Pancreas (tissue), 10 donors: ENCODE measurements around the gene PRSS2. TPM values are rescaled to one million over a fixed set of nuclear protein-coding genes. Genes with fewer than 3 reads are reported as not detected.
A peak's percentile ranks its signal among the peaks of the same experiment; 100 is the strongest.

Experiments used
- ATAC-seq, 4 donors: fragments of 200-7000 bp; cut with Tn5 transposase; one replicate each; pipeline versions ENCODE4 v1.8.0 to v1.9.1; 2020; ENCODE audit warnings: mild to moderate bottlenecking in 4 of 4, moderate library complexity in 4 of 4
- DNase-seq, 6 donors: peaks; one replicate each; pipeline ENCODE4 v3.0.0-alpha.2; 2020
- FAIRE-seq: peaks from 2 replicates; lab custom pipeline; 2012; peaks lifted over from hg19 to GRCh38; lab: Jason Lieb, UNC
- H3K27ac ChIP-seq, 4 donors: fragments of 200-600 bp; sonication (generic); 1 replicate in 3 of 4; 2 replicates in 1 of 4; pipeline versions ENCODE4 v1.5.0 to v1.8.0; 2020
- H3K27me3 ChIP-seq, 4 donors: fragments of 200-600 bp; one replicate each; pipeline ENCODE4 v1.8.0; 2021
- H3K36me3 ChIP-seq, 3 donors: fragments of 200-600 bp; sonication (generic) in 1 of 3; one replicate each; pipeline versions ENCODE4 v1.5.0 to v1.8.0; 2020 to 2021
- H3K4me1 ChIP-seq, 3 donors: fragments of 200-600 bp; one replicate each; pipeline ENCODE4 v1.8.0; 2021
- H3K4me3 ChIP-seq, 4 donors: fragments of 200-600 bp; sonication (generic) in 2 of 4; one replicate each; pipeline versions ENCODE4 v1.5.0 to v1.8.0; 2020 to 2021
- H3K9me3 ChIP-seq, 4 donors: fragments of 200-600 bp; one replicate each; pipeline ENCODE4 v1.8.0; 2021
- CTCF ChIP-seq, 4 donors: fragments of 200-600 bp; sonication (generic) in 3 of 4; IDR thresholded peaks; one replicate each; pipeline versions ENCODE4 v1.5.0 to v1.8.0; 2021; ENCODE audit warnings: antibody characterized with exemption in 4 of 4
- WGBS, 2 donors: extraction: QIAGEN DNeasy Blood & Tissue Kit; methylation state at CpG; one replicate each; pipeline ENCODE4 v1.1.7; 2013; 5-methylcytosine and 5-hydroxymethylcytosine counted together
- intact Hi-C, 3 donors: fragments of 100-400 bp; cut with DNase I; formaldehyde crosslinking; loops; one replicate each; pipeline versions ENCODE4 v1.11.1 to v1.14.2; 2022
- polyA plus RNA-seq, 2 donors: library from polyadenylated mRNA; stranded (reverse); fragments of 200-250 nt; gene quantifications; one replicate each; pipeline ENCODE4 v1.2.3, GENCODE V29; 2013
- total RNA-seq, 6 donors: library from RNA; stranded (reverse); fragmentation: NEBNext Ultra II Directional in 4 of 6; extraction: Animal tissue kit (Norgen Biotek cat#: 25700) in 4 of 6; gene quantifications; one replicate each; pipeline versions ENCODE4 v1.2.1 to v1.2.4, GENCODE V29; 2021 to 2023
- donor health status: healthy with polysubstance abuse.
- donor health status: DM: no; HTN: no; CAD: no; lungs with moderate emphysema.
- donor health status: DM: no; HTN: no; CAD: no.
- donor health status: control.
- donor health status: control.
- donor health status: Bipolar disorder and iron deficiency.
- donor health status: DM: yes; HTN: yes; CAD: no.
- donor health status: DM: no; HTN: no; CAD: no.
- donor health status: DM: no; HTN: no; CAD: no.
- donor health status: DM: yes; HTN: yes; CAD: no.

PRSS2 gene
- total RNA-seq (over 10,000 TPM; 42,431 to 136,252 (median 67,286) TPM), polyA plus RNA-seq (over 10,000 TPM; 25,162 to 43,147 TPM)

DNA sequence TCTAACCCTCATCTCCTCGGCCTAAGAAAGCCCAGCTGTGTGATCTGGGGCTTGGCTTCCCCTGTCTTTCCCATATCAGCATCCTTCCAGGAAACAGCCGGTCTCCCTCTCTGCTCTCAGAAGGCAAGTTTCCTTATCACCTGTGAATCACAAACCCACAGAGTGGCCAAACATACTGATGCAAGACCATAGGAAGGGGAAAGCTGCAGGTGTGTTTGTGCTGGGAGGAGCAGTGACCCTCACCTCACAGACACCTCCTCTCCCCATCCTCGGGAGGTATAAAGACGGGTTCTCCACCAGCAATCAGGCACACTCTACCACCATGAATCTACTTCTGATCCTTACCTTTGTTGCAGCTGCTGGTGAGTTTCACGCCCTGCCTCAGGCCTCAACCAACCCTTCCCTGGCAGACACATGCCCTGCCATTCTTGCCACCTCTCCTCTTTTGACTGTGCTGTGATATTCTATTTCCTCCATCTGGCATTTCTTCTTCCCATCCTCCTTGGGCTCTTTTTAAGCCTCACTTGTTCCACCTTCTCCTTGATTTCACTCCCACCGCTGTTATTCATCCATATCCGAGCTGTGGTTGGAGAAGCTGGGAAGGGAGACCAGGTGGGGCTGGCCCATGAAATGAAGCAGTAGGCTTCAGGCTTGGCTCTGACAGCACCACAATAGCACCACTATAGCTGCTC is at the start of gene PRSS2:
Gene PRSS2, plus strand, starts transcription at position 310 of the 692 bp plus-strand sequence. Its CDS starts 13 bp downstream, at position 323.
- H3K27ac ChIP-seq = peak within 1 kb of the TSS; percentile 65 to 87 (median 74)

DNA sequence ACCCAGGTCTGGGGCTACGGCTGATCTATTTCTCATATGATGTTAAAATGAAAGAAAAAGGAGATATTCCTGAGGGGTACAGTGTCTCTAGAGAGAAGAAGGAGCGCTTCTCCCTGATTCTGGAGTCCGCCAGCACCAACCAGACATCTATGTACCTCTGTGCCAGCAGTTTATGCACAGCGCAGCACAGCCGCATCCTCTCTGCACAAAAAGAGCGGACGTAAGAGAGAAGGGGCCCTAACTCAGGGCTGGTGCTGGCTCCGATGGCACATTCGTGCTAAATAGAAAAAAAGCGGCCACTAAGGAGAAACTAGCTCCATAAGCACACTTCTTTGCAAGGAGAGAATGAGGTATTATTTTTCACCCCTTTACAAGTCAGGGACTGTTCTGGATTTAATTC is 49.8 kb upstream of the PRSS2 start:
- intact Hi-C loops = no loop called here
- Histone ChIP-seq H3K4me3 (no peak overlapping the region), H3K27ac (no peak overlapping the region), H3K4me1 (peaks cover 0 to 11% (median 11%) of the 10 kb centered on the region in 3 donors), H3K9me3 (no peaks in the 10 kb centered on the region), H3K27me3 (no peaks in the 10 kb centered on the region), H3K36me3 (no peaks in the 10 kb centered on the region)
- ATAC-seq = no peak
- no peak for TF ChIP-seq CTCF (IDR thresholded peaks at IDR 0.05)
- FAIRE-seq = no peak
- WGBS, 2 donors = 86 to 97% methylated on average over 10 of the region's 10 CpGs
- DNase-seq = no peak

More for the DNA sequence above, at the start of gene PRSS2:
- Histone ChIP-seq H3K4me1 (peaks cover 8 to 22% (median 10%) of the 10 kb centered on the region in 3 donors), H3K27me3 (no peaks in the 10 kb centered on the region), H3K36me3 (peaks cover 0 to 18% (median 0%) of the 10 kb centered on the region in 3 donors), H3K9me3 (no peaks in the 10 kb centered on the region), H3K4me3 (peak within 1 kb of the TSS; percentile 11 to 62 (median 38))
- intact Hi-C loops = no loop called here
- DNase-seq (peak in 4 of 6 donors; percentile 70 to 92 (median 86)), ATAC-seq (peak; percentile 39 to 72 (median 61)), FAIRE-seq (no peak)
- no peak for TF ChIP-seq CTCF (IDR thresholded peaks at IDR 0.05)
- 35 to 38% methylated on average over 7 of the region's 7 CpGs for WGBS, 2 donors

- DNase-seq (no peak), FAIRE-seq (no peak), ATAC-seq (no peak)
- Histone ChIP-seq H3K27me3 (no peaks in the 10 kb centered on the region), H3K4me3 (no peak overlapping the region), H3K36me3 (no peaks in the 10 kb centered on the region), H3K4me1 (peaks cover 0 to 11% (median 11%) of the 10 kb centered on the region in 3 donors), H3K27ac (no peak overlapping the region), H3K9me3 (no peaks in the 10 kb centered on the region)
- intact Hi-C loops = no loop called here
- 82% methylated on average over 15 of the region's 15 CpGs for WGBS, 2 donors
- TF ChIP-seq CTCF (IDR thresholded peaks at IDR 0.05) = no peak
Observed at GRCh38 chr7:142722248-142722794, 48.4 kb upstream of the PRSS2 start.

- no peak overlapping the region for H3K4me3 ChIP-seq
- no peaks in the 10 kb centered on the region for H3K4me1 ChIP-seq
- TF ChIP-seq CTCF (IDR thresholded peaks at IDR 0.05) = no peak
- no peak for DNase-seq
- no peaks in the 10 kb centered on the region for H3K36me3 ChIP-seq
- no peaks in the 10 kb centered on the region for H3K9me3 ChIP-seq
- no peak overlapping the region for H3K27ac ChIP-seq
- no peak for FAIRE-seq
- intact Hi-C loops = no loop called here
- 69 to 79% methylated on average over 8 of the region's 8 CpGs for WGBS, 2 donors
- peak in 2 of 4 donors; percentile 47 to 53 for ATAC-seq
- H3K27me3 ChIP-seq = no peaks in the 10 kb centered on the region
Observed at GRCh38 chr7:142733271-142733670, 37.5 kb upstream of the PRSS2 start.
